ENCODE measurements around the gene SEZ6L.

- no peak for TF ChIP-seq POLR2A (IDR thresholded peaks at IDR 0.05)
- no peak for TF ChIP-seq CTCF (IDR thresholded peaks at IDR 0.05 in 8 of 11, conservative IDR thresholded peaks at IDR 0.05 in 3 of 11)
- TF ChIP-seq POLR2AphosphoS5 (IDR thresholded peaks at IDR 0.05), result no peak
Measured at GRCh38 chr22:26359156-26359555, 189.9 kb downstream of the SEZ6L start.

All from spleen (tissue), 7 donors.